ENCODE measurements around the gene TSC22D3. TPM values are rescaled to one million over a fixed set of nuclear protein-coding genes. Genes with fewer than 3 reads are reported as not detected.

TSC22D3 gene
- polyA plus RNA-seq, 1 of the 3 experiments (the other 2 are of a cell fraction), result 9.2 TPM

DNA sequence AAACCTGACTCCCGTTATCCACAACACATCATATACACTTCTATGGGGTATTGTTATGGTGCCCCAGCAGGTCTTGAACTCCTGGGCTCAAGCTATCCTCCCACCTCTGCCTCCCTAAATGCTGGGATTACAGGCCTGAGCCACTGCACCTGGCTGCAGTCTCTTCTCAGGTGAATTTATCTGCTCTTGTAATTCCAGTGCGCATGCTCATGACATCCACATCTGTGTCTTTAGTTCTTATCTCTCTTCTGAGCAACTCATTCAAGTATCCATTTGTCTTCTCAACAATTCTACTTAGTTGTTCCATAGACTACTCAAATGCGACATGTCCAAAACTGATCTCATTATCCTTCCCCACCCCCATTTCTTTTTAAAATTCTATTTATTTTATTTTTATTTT is 29.6 kb upstream of the TSC22D3 start:
- H4K20me1 ChIP-seq (ENCODE audit: insufficient read depth), result no peaks in the 10 kb centered on the region
- no peak for DNase-seq

DNA sequence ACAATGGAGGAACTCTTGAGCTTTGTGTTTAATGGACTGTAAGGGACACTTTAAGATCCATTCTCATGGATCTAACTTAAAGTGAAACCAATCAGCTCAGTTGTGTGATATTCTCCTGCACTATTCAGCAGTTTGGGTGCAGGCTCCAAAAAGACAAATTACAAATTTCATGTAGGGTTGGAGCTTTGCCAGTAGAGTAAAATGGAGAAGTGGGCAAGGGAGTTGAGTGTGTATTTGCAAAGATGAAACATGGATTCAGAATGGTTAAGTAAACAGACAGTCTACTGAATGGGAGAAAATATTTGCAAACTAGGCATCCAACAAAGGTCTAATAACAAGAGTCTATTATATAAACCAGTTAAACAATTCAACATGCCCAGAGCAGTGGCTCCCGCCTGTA is 28.8 kb upstream of the TSC22D3 start:
- Histone ChIP-seq H3K4me1 (ENCODE audit: control insufficient read depth in 1 of 2, insufficient read depth in 2 of 2, low read depth in 1 of 2, low read length in 1 of 2) (no peaks in the 10 kb centered on the region), H2AFZ (ENCODE audit: low read depth) (no peak overlapping the region), H3K79me2 (ENCODE audit: insufficient read depth) (no peaks in the 10 kb centered on the region), H3K9me2 (no peaks in the 10 kb centered on the region), H3K9me3 (no peaks in the 10 kb centered on the region), H3K4me2 (no peak overlapping the region), H3K36me3 (replicated peaks in 1 of 2; ENCODE audit: control insufficient read depth in 1 of 2, insufficient read depth in 2 of 2, low read length in 1 of 2) (no peaks in the 10 kb centered on the region), H3K9ac (no peak overlapping the region), H3K27me3 (ENCODE audit: insufficient read depth) (peaks cover 7% of the 10 kb centered on the region; the same call in 1 of the 2 replicates), H3F3A (replicated peaks; ENCODE audit: insufficient read depth) (no peaks in the 10 kb centered on the region), H3K4me3 (ENCODE audit: low read depth in 2 of 2, low read length in 1 of 2) (no peak overlapping the region), H3K27ac (ENCODE audit: low read depth in 2 of 2, low read length in 1 of 2) (no peak overlapping the region), H4K20me1 (ENCODE audit: insufficient read depth) (no peaks in the 10 kb centered on the region)
- POLR2A ChIA-PET, result no interaction called here
- 0% methylated on average over 1 of the region's 1 CpG for WGBS (ENCODE audit: low lambda C conversion rate)
- CTCF ChIA-PET, result no interaction called here
- DNase-seq, result no peak
- no peak for TF ChIP-seq YY1 (IDR thresholded peaks at IDR 0.05; ENCODE audit: low read depth)
- TF ChIP-seq TCF12 (IDR thresholded peaks at IDR 0.05), result no peak
- TF ChIP-seq, protein P1, sequence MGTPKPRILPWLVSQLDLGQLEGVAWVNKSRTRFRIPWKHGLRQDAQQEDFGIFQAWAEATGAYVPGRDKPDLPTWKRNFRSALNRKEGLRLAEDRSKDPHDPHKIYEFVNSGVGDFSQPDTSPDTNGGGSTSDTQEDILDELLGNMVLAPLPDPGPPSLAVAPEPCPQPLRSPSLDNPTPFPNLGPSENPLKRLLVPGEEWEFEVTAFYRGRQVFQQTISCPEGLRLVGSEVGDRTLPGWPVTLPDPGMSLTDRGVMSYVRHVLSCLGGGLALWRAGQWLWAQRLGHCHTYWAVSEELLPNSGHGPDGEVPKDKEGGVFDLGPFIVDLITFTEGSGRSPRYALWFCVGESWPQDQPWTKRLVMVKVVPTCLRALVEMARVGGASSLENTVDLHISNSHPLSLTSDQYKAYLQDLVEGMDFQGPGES (IDR thresholded peaks at IDR 0.05; ENCODE audit: low read depth, low read length), result no peak
- no peak for TF ChIP-seq MEF2A (IDR thresholded peaks at IDR 0.05; ENCODE audit: borderline replicate concordance, low read depth)
- TF ChIP-seq FOXM1 (IDR thresholded peaks at IDR 0.05; ENCODE audit: low read depth), result no peak
- TF ChIP-seq TEAD4 (IDR thresholded peaks at IDR 0.05; ENCODE audit: borderline replicate concordance, insufficient read depth), result no peak
- no peak for TF ChIP-seq MXI1 (IDR thresholded peaks at IDR 0.05; ENCODE audit: low read depth, low read length)
- TF ChIP-seq, protein P2, sequence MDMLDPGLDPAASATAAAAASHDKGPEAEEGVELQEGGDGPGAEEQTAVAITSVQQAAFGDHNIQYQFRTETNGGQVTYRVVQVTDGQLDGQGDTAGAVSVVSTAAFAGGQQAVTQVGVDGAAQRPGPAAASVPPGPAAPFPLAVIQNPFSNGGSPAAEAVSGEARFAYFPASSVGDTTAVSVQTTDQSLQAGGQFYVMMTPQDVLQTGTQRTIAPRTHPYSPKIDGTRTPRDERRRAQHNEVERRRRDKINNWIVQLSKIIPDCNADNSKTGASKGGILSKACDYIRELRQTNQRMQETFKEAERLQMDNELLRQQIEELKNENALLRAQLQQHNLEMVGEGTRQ (IDR thresholded peaks at IDR 0.05; ENCODE audit: borderline replicate concordance, low read depth, low read length), result no peak
- TF ChIP-seq SIN3A (IDR thresholded peaks at IDR 0.05; ENCODE audit: borderline replicate concordance, low read depth, low read length), result no peak
- TF ChIP-seq, protein P3, sequence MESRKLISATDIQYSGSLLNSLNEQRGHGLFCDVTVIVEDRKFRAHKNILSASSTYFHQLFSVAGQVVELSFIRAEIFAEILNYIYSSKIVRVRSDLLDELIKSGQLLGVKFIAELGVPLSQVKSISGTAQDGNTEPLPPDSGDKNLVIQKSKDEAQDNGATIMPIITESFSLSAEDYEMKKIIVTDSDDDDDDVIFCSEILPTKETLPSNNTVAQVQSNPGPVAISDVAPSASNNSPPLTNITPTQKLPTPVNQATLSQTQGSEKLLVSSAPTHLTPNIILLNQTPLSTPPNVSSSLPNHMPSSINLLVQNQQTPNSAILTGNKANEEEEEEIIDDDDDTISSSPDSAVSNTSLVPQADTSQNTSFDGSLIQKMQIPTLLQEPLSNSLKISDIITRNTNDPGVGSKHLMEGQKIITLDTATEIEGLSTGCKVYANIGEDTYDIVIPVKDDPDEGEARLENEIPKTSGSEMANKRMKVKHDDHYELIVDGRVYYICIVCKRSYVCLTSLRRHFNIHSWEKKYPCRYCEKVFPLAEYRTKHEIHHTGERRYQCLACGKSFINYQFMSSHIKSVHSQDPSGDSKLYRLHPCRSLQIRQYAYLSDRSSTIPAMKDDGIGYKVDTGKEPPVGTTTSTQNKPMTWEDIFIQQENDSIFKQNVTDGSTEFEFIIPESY (IDR thresholded peaks at IDR 0.05; ENCODE audit: borderline replicate concordance, low read depth), result no peak

More for the DNA sequence above, 29.6 kb upstream of the TSC22D3 start:
- 41% methylated on average over 3 of the region's 3 CpGs for WGBS (ENCODE audit: low lambda C conversion rate)
- H3K79me2 ChIP-seq (ENCODE audit: insufficient read depth), result no peaks in the 10 kb centered on the region
- H3F3A ChIP-seq (replicated peaks; ENCODE audit: insufficient read depth), result no peaks in the 10 kb centered on the region
- H3K9me2 ChIP-seq, result no peaks in the 10 kb centered on the region
- H3K27ac ChIP-seq (ENCODE audit: low read depth in 2 of 2, low read length in 1 of 2), result no peak overlapping the region
- H3K9ac ChIP-seq, result no peak overlapping the region
- H3K9me3 ChIP-seq, result no peaks in the 10 kb centered on the region
- no peak for TF ChIP-seq RXRA (IDR thresholded peaks at IDR 0.05; ENCODE audit: borderline replicate concordance, low read depth)
- TF ChIP-seq FOXM1 (IDR thresholded peaks at IDR 0.05; ENCODE audit: low read depth), result no peak
- no peak for TF ChIP-seq MEF2A (IDR thresholded peaks at IDR 0.05; ENCODE audit: borderline replicate concordance, low read depth)
- TF ChIP-seq FOSL2 (IDR thresholded peaks at IDR 0.05; ENCODE audit: borderline replicate concordance, low read depth), result no peak
- TF ChIP-seq, protein P4, sequence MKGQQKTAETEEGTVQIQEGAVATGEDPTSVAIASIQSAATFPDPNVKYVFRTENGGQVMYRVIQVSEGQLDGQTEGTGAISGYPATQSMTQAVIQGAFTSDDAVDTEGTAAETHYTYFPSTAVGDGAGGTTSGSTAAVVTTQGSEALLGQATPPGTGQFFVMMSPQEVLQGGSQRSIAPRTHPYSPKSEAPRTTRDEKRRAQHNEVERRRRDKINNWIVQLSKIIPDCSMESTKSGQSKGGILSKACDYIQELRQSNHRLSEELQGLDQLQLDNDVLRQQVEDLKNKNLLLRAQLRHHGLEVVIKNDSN (IDR thresholded peaks at IDR 0.05; ENCODE audit: borderline replicate concordance, low read depth), result no peak
- TF ChIP-seq NFIC (IDR thresholded peaks at IDR 0.05; ENCODE audit: borderline replicate concordance), result no peak
- TF ChIP-seq EP300 (IDR thresholded peaks at IDR 0.05; ENCODE audit: borderline replicate concordance in 1 of 2, low read depth in 1 of 2, low read length in 1 of 2), result no peak
- no peak for TF ChIP-seq MXI1 (IDR thresholded peaks at IDR 0.05; ENCODE audit: low read depth, low read length)
- TF ChIP-seq RAD21 (IDR thresholded peaks at IDR 0.05; ENCODE audit: low read length), result no peak
- TF ChIP-seq, protein P1 (IDR thresholded peaks at IDR 0.05; ENCODE audit: low read depth, low read length), result no peak
- no peak for TF ChIP-seq CHD2 (IDR thresholded peaks at IDR 0.05; ENCODE audit: low read length, partially characterized antibody)
- TF ChIP-seq, protein P5, sequence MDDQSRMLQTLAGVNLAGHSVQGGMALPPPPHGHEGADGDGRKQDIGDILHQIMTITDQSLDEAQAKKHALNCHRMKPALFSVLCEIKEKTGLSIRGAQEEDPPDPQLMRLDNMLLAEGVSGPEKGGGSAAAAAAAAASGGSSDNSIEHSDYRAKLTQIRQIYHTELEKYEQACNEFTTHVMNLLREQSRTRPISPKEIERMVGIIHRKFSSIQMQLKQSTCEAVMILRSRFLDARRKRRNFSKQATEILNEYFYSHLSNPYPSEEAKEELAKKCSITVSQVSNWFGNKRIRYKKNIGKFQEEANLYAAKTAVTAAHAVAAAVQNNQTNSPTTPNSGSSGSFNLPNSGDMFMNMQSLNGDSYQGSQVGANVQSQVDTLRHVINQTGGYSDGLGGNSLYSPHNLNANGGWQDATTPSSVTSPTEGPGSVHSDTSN (IDR thresholded peaks at IDR 0.05), result no peak
- TF ChIP-seq SMC3 (IDR thresholded peaks at IDR 0.05; ENCODE audit: low read depth, low read length), result no peak
- no peak for TF ChIP-seq RFX5 (IDR thresholded peaks at IDR 0.05; ENCODE audit: low read length)
- no peak for TF ChIP-seq TAF1 (IDR thresholded peaks at IDR 0.05; ENCODE audit: borderline replicate concordance, low read depth, low read length)
- no peak for TF ChIP-seq TEAD4 (IDR thresholded peaks at IDR 0.05; ENCODE audit: borderline replicate concordance, insufficient read depth)
- no peak for TF ChIP-seq GABPA (IDR thresholded peaks at IDR 0.05; ENCODE audit: low read depth)
- TF ChIP-seq, protein P6, sequence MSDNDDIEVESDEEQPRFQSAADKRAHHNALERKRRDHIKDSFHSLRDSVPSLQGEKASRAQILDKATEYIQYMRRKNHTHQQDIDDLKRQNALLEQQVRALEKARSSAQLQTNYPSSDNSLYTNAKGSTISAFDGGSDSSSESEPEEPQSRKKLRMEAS (IDR thresholded peaks at IDR 0.05; ENCODE audit: low read depth), result no peak
- TF ChIP-seq RCOR1 (IDR thresholded peaks at IDR 0.05; ENCODE audit: low read length), result no peak
- no peak for TF ChIP-seq JUND (IDR thresholded peaks at IDR 0.05)
- ChIA-PET CTCF (no interaction called here), POLR2A (no interaction called here)
- H3K4me1 ChIP-seq (ENCODE audit: control insufficient read depth in 1 of 2, insufficient read depth in 2 of 2, low read depth in 1 of 2, low read length in 1 of 2), result no peaks in the 10 kb centered on the region
- no peak overlapping the region for H3K4me3 ChIP-seq (ENCODE audit: low read depth in 2 of 2, low read length in 1 of 2)
- peaks cover 12% of the 10 kb centered on the region; the same call in 1 of the 2 replicates for H3K27me3 ChIP-seq (ENCODE audit: insufficient read depth)
- no peaks in the 10 kb centered on the region for H3K36me3 ChIP-seq (replicated peaks in 1 of 2; ENCODE audit: control insufficient read depth in 1 of 2, insufficient read depth in 2 of 2, low read length in 1 of 2)
- H3K4me2 ChIP-seq, result no peak overlapping the region
- no peak overlapping the region for H2AFZ ChIP-seq (ENCODE audit: low read depth)

All from SK-N-SH (cell line).